T-cell (primary cell): ENCODE measurements around the gene NUP188. TPM values are rescaled to one million over a fixed set of nuclear protein-coding genes. Genes with fewer than 3 reads are reported as not detected.
A peak's percentile ranks its signal among the peaks of the same experiment; 100 is the strongest.

Experiments used
- ATAC-seq, 4 experiments: fragments of 200-7000 bp in 3 of 4; fragments of 150-1000 bp in 1 of 4; cut with Tn5 transposase; replicated peaks in 1 of 4; 1 replicate in 3 of 4; 2 replicates in 1 of 4; pipeline ENCODE4 v1.10.0; 2021; ENCODE audit warnings: moderate library complexity in 3 of 4, mild to moderate bottlenecking in 2 of 4, moderate number of reproducible peaks in 1 of 4
- CTCF ChIA-PET, 2 donors: fragments of 300-600 bp; sonication (Branson Sonifier 250); formaldehyde crosslinking; loops; one replicate each; lab custom pipeline; 2022; ENCODE audit warnings: antibody characterized with exemption in 2 of 2; lab: Charles Lee
- POLR2A ChIA-PET, 2 donors: fragments of 300-600 bp; sonication (Branson Sonifier 250); formaldehyde crosslinking; loops; one replicate each; lab custom pipeline; 2022; ENCODE audit warnings: antibody characterized with exemption in 2 of 2; lab: Charles Lee
- DNase-seq, 35 experiments: peaks; one replicate each; pipeline versions ENCODE4 v3.0.0 to v3.0.0-alpha.2; 2013 to 2023
- H3K27ac ChIP-seq: one replicate; pipeline ENCODE4 v1.5.1; 2013; ENCODE audit warnings: low read length
- H3K27me3 ChIP-seq, 2 experiments: replicated peaks in 1 of 2; 1 replicate in 1 of 2; 2 replicates in 1 of 2; pipeline versions ENCODE4 v1.6.1 to v1.7.0; 2013; ENCODE audit warnings: low read length in 1 of 2, mixed read lengths in 1 of 2; ENCODE audit not compliant: control insufficient read depth in 2 of 2, insufficient read depth in 2 of 2; ENCODE audit errors: extremely low read depth in 1 of 2
- H3K36me3 ChIP-seq, 2 donors: 1 replicate in 1 of 2; 2 replicates in 1 of 2; pipeline versions ENCODE4 v1.6.1 to v1.7.0; 2013; ENCODE audit warnings: low read length in 1 of 2; ENCODE audit not compliant: control insufficient read depth in 2 of 2, insufficient read depth in 1 of 2; ENCODE audit errors: extremely low read depth in 1 of 2
- H3K4me1 ChIP-seq, 2 experiments: 1 replicate in 1 of 2; 2 replicates in 1 of 2; pipeline versions ENCODE4 v1.6.1 to v1.7.0; 2013; ENCODE audit warnings: low read length in 2 of 2, mixed read lengths in 1 of 2; ENCODE audit not compliant: insufficient read depth in 2 of 2, control insufficient read depth in 1 of 2; ENCODE audit errors: extremely low read depth in 1 of 2
- H3K4me3 ChIP-seq, 2 donors: 1 replicate in 1 of 2; 2 replicates in 1 of 2; pipeline versions ENCODE4 v1.5.1 to v1.7.0; 2013; ENCODE audit warnings: mild to moderate bottlenecking in 2 of 2, low read length in 1 of 2, moderate library complexity in 1 of 2; ENCODE audit not compliant: control insufficient read depth in 1 of 2; ENCODE audit errors: extremely low read depth in 1 of 2
- H3K9me3 ChIP-seq: 2 replicates; pipeline ENCODE4 v1.7.0; 2013
- H3K27ac Mint-ChIP-seq, 2 donors: one replicate each; pipeline ENCODE4 v1.8.0; 2020 to 2021; ENCODE audit warnings: mild to moderate bottlenecking in 2 of 2, mixed read lengths in 2 of 2
- H3K27me3 Mint-ChIP-seq, 2 donors: one replicate each; pipeline ENCODE4 v1.8.0; 2021 to 2022; ENCODE audit warnings: mixed read lengths in 2 of 2
- H3K36me3 Mint-ChIP-seq: one replicate; pipeline ENCODE4 v1.8.0; 2021; ENCODE audit warnings: mixed read lengths
- H3K4me1 Mint-ChIP-seq, 3 donors: one replicate each; pipeline ENCODE4 v1.8.0; 2020 to 2022; ENCODE audit warnings: mixed read lengths in 3 of 3, mild to moderate bottlenecking in 1 of 3
- H3K4me3 Mint-ChIP-seq, 3 donors: one replicate each; pipeline ENCODE4 v1.8.0; 2020 to 2022; ENCODE audit warnings: mild to moderate bottlenecking in 3 of 3, mixed read lengths in 3 of 3, moderate library complexity in 3 of 3
- H3K9me3 Mint-ChIP-seq, 3 donors: one replicate each; pipeline ENCODE4 v1.8.0; 2020 to 2022; ENCODE audit warnings: mixed read lengths in 3 of 3
- WGBS: methylation state at CpG from one replicate; pipeline ENCODE4 v1.1.5; 2013; ENCODE audit warnings: missing lambda C conversion rate; ENCODE audit not compliant: insufficient coverage; 5-methylcytosine and 5-hydroxymethylcytosine counted together
- total RNA-seq, 35 experiments: library from RNA in 6 of 35; stranded (reverse) in 6 of 35; fragments of 120-200 nt in 1 of 35; gene quantifications; one replicate each; pipeline versions ENCODE4 v1.2.1 to v1.2.4 and lab custom pipeline; 2013 to 2026

Gene NUP188
- total RNA-seq, 5 donors from 2014 or later (not counting 1 experiment from before 2014, with no cell fraction given): 51.0 to 78.4 (median 71.3) TPM

DNA sequence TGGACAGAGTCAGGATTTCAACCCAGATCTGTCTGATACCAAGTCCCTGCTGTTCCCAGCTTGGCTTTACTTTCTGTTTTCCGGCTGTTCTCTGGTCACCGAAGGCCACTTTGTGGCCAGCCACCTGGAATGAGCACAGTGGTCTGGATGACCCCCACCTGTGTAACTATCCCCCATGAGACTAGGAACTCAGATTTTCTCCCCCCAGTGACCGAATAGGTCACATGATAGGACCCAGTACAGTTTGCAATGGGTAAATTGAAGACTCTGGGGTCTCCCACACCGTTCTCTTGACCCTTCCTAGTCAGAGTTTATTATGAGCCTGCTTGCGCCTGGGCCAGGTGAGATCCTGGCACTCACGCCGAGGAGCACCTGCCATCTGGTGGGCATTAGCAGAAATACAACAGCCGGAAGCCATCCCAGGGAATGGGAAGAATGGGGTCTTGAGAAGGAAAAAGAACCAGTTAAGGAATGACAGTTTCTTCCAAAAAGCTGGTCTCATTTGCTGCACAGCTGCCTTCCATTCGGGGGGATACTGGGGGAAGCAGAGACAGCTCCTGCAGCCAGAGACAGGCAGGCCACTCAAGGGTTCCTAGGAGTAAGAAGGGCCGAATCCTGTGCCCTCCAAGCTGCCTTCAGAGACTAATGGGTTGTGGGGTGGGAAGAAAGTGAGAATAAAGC lies 19.6 kb upstream of the NUP188 start:
- no peaks in the 10 kb centered on the region for H3K36me3 Mint-ChIP-seq
- H3K4me1 Mint-ChIP-seq: peaks cover 12 to 18% (median 17%) of the 10 kb centered on the region in 3 donors
- no peaks in the 10 kb centered on the region for H3K9me3 Mint-ChIP-seq
- Histone ChIP-seq H3K27me3 (peaks cover 0 to 3% of the 10 kb centered on the region in 2 experiments), H3K27ac (no peak overlapping the region), H3K9me3 (no peaks in the 10 kb centered on the region), H3K4me3 (no peak overlapping the region), H3K4me1 (peaks cover 7 to 15% of the 10 kb centered on the region in 2 experiments), H3K36me3 (no peaks in the 10 kb centered on the region)
- ChIA-PET CTCF (interaction anchor here (0.6 to 2.2 kb wide), 7 partner anchors 57 to 633 kb away, joined by 3 to 18 read pairs (median 3); partner anchors contain the start of gene ENDOG (in 1 of the 2)), POLR2A (interaction anchor here (0.5 to 0.6 kb wide), 3 partner anchors 46 to 383 kb away, joined by 3 read pairs; partner anchors contain the start of genes KYAT1 (in 1 of the 2) and LRRC8A (in 1 of the 2))
- H3K27me3 Mint-ChIP-seq: no peaks in the 10 kb centered on the region
- ATAC-seq (peak; percentile 78 to 86 (median 84)), DNase-seq (peak in 28 of 35 experiments; percentile 11 to 74 (median 41))
- 28% methylated on average over 8 of the region's 10 CpGs for WGBS
- peak overlapping the region in 1 of 2 donors; percentile 26 for H3K27ac Mint-ChIP-seq
- no peak overlapping the region for H3K4me3 Mint-ChIP-seq

DNA sequence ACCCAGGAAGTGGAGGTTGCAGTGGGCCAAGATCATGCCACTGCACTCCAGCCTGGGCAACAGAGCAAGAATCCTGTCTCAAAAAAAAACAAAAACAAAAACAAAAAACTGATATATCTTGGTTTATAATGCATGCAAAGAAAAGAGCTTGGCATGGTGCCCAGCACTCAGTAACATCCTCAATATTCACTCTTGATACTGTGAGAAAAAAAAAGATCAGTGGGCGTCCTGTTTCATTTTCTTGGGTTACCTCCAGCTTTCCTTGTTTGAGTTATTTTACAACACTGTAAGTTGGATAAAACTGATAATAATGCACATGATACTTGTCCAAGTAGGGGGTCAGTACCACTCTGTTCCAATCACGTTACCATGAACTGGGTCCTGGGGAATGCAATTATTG lies 18.9 kb upstream of the NUP188 start:
- H3K4me1 Mint-ChIP-seq: peaks cover 12 to 17% (median 16%) of the 10 kb centered on the region in 3 donors
- ChIA-PET CTCF (interaction anchor here (0.6 to 2.2 kb wide), 8 partner anchors 58 to 633 kb away, joined by 3 to 18 read pairs (median 4); partner anchors contain the start of genes CERCAM (in 1 of the 2) and ENDOG (in 1 of the 2)), POLR2A (no interaction called here)
- no peak for ATAC-seq
- no peaks in the 10 kb centered on the region for H3K9me3 Mint-ChIP-seq
- no peak overlapping the region for H3K4me3 ChIP-seq
- no peaks in the 10 kb centered on the region for H3K36me3 ChIP-seq
- no peak overlapping the region for H3K4me3 Mint-ChIP-seq
- H3K27ac Mint-ChIP-seq: no peak overlapping the region
- no peaks in the 10 kb centered on the region for H3K9me3 ChIP-seq
- DNase-seq: no peak
- peaks cover 7 to 15% of the 10 kb centered on the region in 2 experiments for H3K4me1 ChIP-seq
- H3K36me3 Mint-ChIP-seq: no peaks in the 10 kb centered on the region
- WGBS: 100% methylated on average over 1 of the region's 2 CpGs
- H3K27ac ChIP-seq: no peak overlapping the region
- no peaks in the 10 kb centered on the region for H3K27me3 Mint-ChIP-seq
- H3K27me3 ChIP-seq: peaks cover 0 to 3% of the 10 kb centered on the region in 2 experiments

DNA sequence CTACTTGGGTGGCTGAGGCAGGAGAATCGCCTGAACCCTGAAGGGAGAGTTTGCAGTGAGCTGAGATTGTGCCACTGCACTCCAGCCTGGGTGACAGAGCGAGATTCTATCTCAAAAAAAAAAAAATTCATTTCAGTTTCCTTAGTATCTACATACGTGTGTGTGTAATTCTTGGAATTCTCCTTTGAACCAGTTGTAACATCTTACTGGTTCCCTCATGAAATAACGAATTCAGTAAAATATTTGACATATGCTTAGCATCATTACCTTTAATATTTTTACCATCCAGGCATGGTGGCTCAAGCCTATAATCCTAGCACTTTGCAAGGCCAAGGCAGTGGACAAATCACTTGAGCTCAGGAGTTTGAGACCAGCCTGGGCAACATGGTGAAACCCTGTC lies 17.9 kb upstream of the NUP188 start:
- H3K27ac Mint-ChIP-seq: no peak overlapping the region
- no peaks in the 10 kb centered on the region for H3K36me3 Mint-ChIP-seq
- no peaks in the 10 kb centered on the region for H3K36me3 ChIP-seq
- H3K27me3 Mint-ChIP-seq: no peaks in the 10 kb centered on the region
- ATAC-seq (no peak), DNase-seq (no peak)
- H3K4me1 ChIP-seq: peaks cover 7 to 15% of the 10 kb centered on the region in 2 experiments
- no peaks in the 10 kb centered on the region for H3K9me3 Mint-ChIP-seq
- ChIA-PET POLR2A (no interaction called here), CTCF (interaction anchor here (0.6 to 2.2 kb wide), 4 partner anchors 66 to 228 kb away, joined by 3 to 18 read pairs (median 4); no protein-coding TSS in a partner anchor)
- no peak overlapping the region for H3K4me3 Mint-ChIP-seq
- H3K4me3 ChIP-seq: no peak overlapping the region
- H3K9me3 ChIP-seq: no peaks in the 10 kb centered on the region
- no peak overlapping the region for H3K27ac ChIP-seq
- H3K4me1 Mint-ChIP-seq: peaks cover 12 to 17% (median 16%) of the 10 kb centered on the region in 3 donors
- H3K27me3 ChIP-seq: peaks cover 0 to 3% of the 10 kb centered on the region in 2 experiments
- no CpG with 5 or more reads among the region's 4 CpGs for WGBS

DNA sequence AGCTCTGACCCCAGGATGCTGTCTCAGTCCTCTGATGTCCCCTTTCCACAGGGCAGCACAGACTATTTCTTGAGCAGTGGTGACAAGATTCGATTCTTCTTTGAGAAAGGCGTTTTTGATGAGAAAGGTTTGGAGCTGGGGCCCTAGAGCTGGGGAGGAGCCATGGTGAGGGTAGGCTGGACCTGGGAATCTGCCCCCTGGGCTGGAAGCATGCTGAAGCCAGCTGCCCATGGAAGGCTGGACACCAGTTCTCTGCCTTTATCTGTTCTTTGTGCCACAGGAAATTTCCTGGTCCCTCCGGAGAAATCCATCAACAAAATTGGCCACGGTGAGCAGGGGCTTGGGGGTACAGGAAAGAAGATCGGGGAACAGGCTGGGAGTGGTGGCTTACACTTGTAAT lies 13.8 kb upstream of the NUP188 start:
- H3K27me3 ChIP-seq: no peaks in the 10 kb centered on the region
- POLR2A ChIA-PET: no interaction called here
- Mint-ChIP-seq H3K4me1 (no peaks in the 10 kb centered on the region), H3K4me3 (no peak overlapping the region), H3K27ac (no peak overlapping the region), H3K27me3 (no peaks in the 10 kb centered on the region), H3K9me3 (no peaks in the 10 kb centered on the region), H3K36me3 (no peaks in the 10 kb centered on the region)
- ATAC-seq: no peak
- WGBS: 100% methylated on average over 1 of the region's 5 CpGs
- no peaks in the 10 kb centered on the region for H3K4me1 ChIP-seq
- no peaks in the 10 kb centered on the region for H3K9me3 ChIP-seq
- CTCF ChIA-PET: no interaction called here
- H3K36me3 ChIP-seq: no peaks in the 10 kb centered on the region
- H3K27ac ChIP-seq: no peak overlapping the region
- H3K4me3 ChIP-seq: no peak overlapping the region
- DNase-seq: no peak

DNA sequence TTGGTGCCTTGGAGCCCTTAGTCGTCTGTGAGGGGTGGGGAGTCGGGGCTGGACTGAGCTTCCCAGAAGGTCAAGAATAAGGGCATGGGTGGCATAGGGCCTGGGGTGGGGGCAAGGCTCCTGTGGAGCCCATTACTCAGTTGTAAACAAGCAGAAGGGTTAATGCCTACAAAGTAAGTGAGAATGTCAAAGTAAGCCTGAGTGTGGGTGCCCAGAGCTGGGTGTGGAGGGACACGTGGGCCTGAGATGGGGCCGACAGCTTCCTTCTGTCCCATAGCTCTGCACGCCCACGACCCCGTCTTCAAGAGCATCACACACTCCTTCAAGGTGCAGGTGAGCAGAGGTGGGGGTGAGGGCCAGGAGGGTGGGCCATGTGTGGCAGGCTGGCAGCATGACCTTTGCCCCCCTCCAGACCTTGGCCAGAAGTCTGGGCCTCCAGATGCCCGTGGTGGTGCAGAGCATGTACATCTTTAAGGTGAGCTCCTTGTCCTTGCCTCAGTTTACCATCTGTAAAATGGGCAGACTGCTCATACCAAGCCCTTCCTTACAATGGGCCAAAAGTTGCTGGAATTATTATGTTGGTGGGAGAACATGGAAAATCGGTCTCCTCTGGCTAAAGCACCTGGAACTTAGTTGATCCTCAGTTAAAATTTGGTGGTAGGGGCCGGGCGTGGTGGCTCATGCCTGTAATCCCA lies 11.2 kb upstream of the NUP188 start:
- no peaks in the 10 kb centered on the region for H3K4me1 ChIP-seq
- no peaks in the 10 kb centered on the region for H3K36me3 Mint-ChIP-seq
- 91% methylated on average over 6 of the region's 11 CpGs for WGBS
- ChIA-PET CTCF (interaction anchor here (0.6 to 1.3 kb wide), 2 partner anchors 28 to 74 kb away, joined by 3 read pairs; no protein-coding TSS in a partner anchor), POLR2A (interaction anchor here (0.6 kb wide), 2 partner anchors 20 to 209 kb away, joined by 3 to 7 read pairs; no protein-coding TSS in a partner anchor)
- no peak overlapping the region for H3K27ac ChIP-seq
- no peak overlapping the region for H3K27ac Mint-ChIP-seq
- H3K9me3 ChIP-seq: no peaks in the 10 kb centered on the region
- no peak for DNase-seq
- no peaks in the 10 kb centered on the region for H3K9me3 Mint-ChIP-seq
- H3K4me3 Mint-ChIP-seq: no peak overlapping the region
- H3K4me1 Mint-ChIP-seq: no peaks in the 10 kb centered on the region
- H3K27me3 ChIP-seq: no peaks in the 10 kb centered on the region
- no peaks in the 10 kb centered on the region for H3K36me3 ChIP-seq
- no peaks in the 10 kb centered on the region for H3K27me3 Mint-ChIP-seq
- no peak overlapping the region for H3K4me3 ChIP-seq
- ATAC-seq: no peak

DNA sequence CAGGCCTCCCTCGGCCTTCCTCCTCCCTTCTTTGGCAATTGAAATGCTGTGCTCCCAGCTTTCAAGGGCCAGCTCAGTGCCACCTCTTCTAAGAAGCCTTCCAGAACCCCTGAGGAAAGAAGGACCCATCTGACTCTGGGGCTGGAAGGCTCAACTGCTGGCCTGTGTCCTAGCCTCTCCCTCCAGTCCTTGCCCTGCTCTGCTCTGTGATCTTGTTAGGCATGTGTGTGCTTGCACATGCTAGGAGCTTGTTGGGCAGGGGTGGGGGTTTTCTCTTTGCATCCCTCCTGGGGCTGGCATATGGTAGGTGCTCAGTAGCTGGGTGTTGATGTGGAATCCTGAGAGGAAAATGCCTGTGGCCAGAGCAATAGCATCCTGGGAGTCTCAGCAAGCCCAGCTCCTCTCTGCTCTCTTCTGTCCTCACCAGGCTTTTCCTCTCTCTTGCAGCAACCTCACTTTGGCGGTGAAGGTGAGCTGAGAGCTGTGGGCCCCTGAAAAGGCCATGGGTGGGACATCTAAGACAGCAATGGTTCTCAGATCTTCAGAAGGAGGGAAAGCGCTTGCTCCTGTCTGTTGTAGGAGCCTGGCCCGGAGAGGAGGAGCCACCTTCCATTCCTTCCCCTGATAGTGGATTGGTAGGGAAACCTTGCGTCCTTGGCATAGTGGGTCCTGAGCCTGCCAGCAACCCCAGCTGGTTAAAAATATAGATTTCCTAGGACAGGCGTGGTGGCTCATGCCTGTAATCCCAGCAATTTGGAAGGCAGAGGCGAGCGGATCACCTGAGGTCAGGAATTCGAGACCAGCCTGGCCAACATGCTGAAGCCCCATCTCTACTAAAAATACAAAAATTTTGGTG lies 10.0 kb upstream of the NUP188 start:
- Histone ChIP-seq H3K4me1 (no peaks in the 10 kb centered on the region), H3K4me3 (no peak overlapping the region), H3K27me3 (no peaks in the 10 kb centered on the region), H3K36me3 (no peaks in the 10 kb centered on the region), H3K27ac (no peak overlapping the region), H3K9me3 (no peaks in the 10 kb centered on the region)
- no peaks in the 10 kb centered on the region for H3K36me3 Mint-ChIP-seq
- no peaks in the 10 kb centered on the region for H3K4me1 Mint-ChIP-seq
- CTCF ChIA-PET: no interaction called here
- POLR2A ChIA-PET: no interaction called here
- H3K27me3 Mint-ChIP-seq: no peaks in the 10 kb centered on the region
- ATAC-seq: no peak
- H3K4me3 Mint-ChIP-seq: no peak overlapping the region
- no peaks in the 10 kb centered on the region for H3K9me3 Mint-ChIP-seq
- no peak overlapping the region for H3K27ac Mint-ChIP-seq
- 100% methylated on average over 1 of the region's 9 CpGs for WGBS
- no peak for DNase-seq
